ENCODE results near the gene NUP35.

DNA sequence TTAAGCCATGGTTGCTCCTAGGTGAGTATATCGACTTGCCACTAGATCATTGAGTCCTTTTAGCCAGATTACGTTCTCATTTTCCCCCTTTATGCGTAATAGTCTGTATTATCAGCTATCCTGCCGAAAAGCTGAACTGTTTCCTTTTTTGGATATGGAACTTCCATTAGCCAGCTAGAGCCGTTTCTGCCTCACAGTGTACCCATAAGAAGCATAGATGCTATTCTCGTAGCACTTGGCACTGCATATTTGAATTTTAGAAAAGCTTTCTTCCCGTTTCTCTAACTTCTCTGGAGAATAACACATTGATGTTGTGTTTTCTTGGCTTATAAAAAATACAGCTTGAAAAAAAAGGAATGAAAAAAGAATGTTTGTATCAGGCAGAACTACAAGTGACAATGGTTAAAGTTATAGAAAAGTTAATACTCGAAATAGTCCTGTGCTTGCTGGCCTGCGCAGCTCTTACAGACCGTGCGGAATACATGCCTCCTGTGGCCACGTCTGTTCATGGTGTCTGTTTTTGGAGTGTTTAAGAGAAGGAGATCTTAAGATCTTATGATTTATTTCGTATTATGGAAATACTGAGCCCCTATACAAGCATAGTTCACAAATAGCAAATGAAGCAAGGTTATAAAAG lies 45.0 kb upstream of the NUP35 start:
- TF ChIP-seq, protein P1, sequence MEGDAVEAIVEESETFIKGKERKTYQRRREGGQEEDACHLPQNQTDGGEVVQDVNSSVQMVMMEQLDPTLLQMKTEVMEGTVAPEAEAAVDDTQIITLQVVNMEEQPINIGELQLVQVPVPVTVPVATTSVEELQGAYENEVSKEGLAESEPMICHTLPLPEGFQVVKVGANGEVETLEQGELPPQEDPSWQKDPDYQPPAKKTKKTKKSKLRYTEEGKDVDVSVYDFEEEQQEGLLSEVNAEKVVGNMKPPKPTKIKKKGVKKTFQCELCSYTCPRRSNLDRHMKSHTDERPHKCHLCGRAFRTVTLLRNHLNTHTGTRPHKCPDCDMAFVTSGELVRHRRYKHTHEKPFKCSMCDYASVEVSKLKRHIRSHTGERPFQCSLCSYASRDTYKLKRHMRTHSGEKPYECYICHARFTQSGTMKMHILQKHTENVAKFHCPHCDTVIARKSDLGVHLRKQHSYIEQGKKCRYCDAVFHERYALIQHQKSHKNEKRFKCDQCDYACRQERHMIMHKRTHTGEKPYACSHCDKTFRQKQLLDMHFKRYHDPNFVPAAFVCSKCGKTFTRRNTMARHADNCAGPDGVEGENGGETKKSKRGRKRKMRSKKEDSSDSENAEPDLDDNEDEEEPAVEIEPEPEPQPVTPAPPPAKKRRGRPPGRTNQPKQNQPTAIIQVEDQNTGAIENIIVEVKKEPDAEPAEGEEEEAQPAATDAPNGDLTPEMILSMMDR (IDR thresholded peaks at IDR 0.05; ENCODE audit: control extremely low read depth in 1 of 3, insufficient read depth in 1 of 3, low read depth in 1 of 3, low read length in 3 of 3): no peak
- no peak for TF ChIP-seq POLR2A (IDR thresholded peaks at IDR 0.05; ENCODE audit: control extremely low read depth in 1 of 2, low read depth in 2 of 2, low read length in 2 of 2)
- no peak for TF ChIP-seq TCF12 (IDR thresholded peaks at IDR 0.05; ENCODE audit: low read depth, low read length)
- TF ChIP-seq CHD1 (IDR thresholded peaks at IDR 0.05; ENCODE audit: low read depth, low read length): no peak
- TF ChIP-seq SUZ12 (IDR thresholded peaks at IDR 0.05; ENCODE audit: low read length): no peak
- TF ChIP-seq POLR2AphosphoS5 (IDR thresholded peaks at IDR 0.05; ENCODE audit: low read depth, low read length): no peak
- no peak for TF ChIP-seq JUND (IDR thresholded peaks at IDR 0.05; ENCODE audit: low read length)
- TF ChIP-seq TAF1 (IDR thresholded peaks at IDR 0.05; ENCODE audit: low read depth, low read length): no peak
- no peak for TF ChIP-seq EZH2 (IDR thresholded peaks at IDR 0.05; ENCODE audit: low read depth, low read length, severe bottlenecking)
- TF ChIP-seq HDAC2 (IDR thresholded peaks at IDR 0.05; ENCODE audit: borderline replicate concordance in 1 of 2, low read depth in 2 of 2, low read length in 2 of 2): no peak
- no peak for TF ChIP-seq USF2 (IDR thresholded peaks at IDR 0.05; ENCODE audit: low read length)
- TF ChIP-seq ATF3 (IDR thresholded peaks at IDR 0.05; ENCODE audit: insufficient read depth, low read depth, low read length): no peak
- TF ChIP-seq SP1 (IDR thresholded peaks at IDR 0.05; ENCODE audit: low read depth, low read length): no peak
- no peak for TF ChIP-seq MAFK (IDR thresholded peaks at IDR 0.05; ENCODE audit: low read depth, low read length)

Data from H1 (cell line).